B cell (primary cell): ENCODE results near the gene MFGE8.

Experiments
- CTCF ChIP-seq: fragments of 200-600 bp; IDR thresholded peaks from one replicate; pipeline ENCODE4 v1.8.0; 2022; ENCODE audit warnings: antibody characterized with exemption, mild to moderate bottlenecking
- EZH2 ChIP-seq: IDR thresholded peaks from 2 replicates; pipeline ENCODE4 v1.6.1; 2012; ENCODE audit warnings: borderline replicate concordance, low read depth, mild to moderate bottlenecking, moderate library complexity, low read length; ENCODE audit not compliant: insufficient read depth, poor library complexity, severe bottlenecking

GRCh38 chr15:88894348-88894818 is 18.8 kb downstream of the MFGE8 start:
- TF ChIP-seq CTCF (peak; percentile 83), EZH2 (no peak)
